Adipocyte (in vitro differentiated cells): ENCODE measurements around the gene ZBTB20.

Source experiments
- DNase-seq: peaks from one replicate; pipeline ENCODE4 v3.0.0-alpha.2; 2015; ENCODE audit warnings: low read depth
- H3K27me3 ChIP-seq: replicated peaks from 2 replicates; pipeline ENCODE4 v1.7.0; 2013; ENCODE audit warnings: mild to moderate bottlenecking, low read length, moderate library complexity; ENCODE audit not compliant: control insufficient read depth, insufficient read depth
- H3K36me3 ChIP-seq: 2 replicates; pipeline ENCODE4 v1.7.0; 2013; ENCODE audit warnings: low read length, mild to moderate bottlenecking, moderate library complexity; ENCODE audit not compliant: control insufficient read depth, insufficient read depth, severe bottlenecking
- H3K4me1 ChIP-seq: 2 replicates; pipeline ENCODE4 v1.7.0; 2013; ENCODE audit warnings: mild to moderate bottlenecking, low read length, moderate library complexity; ENCODE audit not compliant: control insufficient read depth, insufficient read depth
- H3K4me3 ChIP-seq: 2 replicates; pipeline ENCODE4 v1.7.0; 2013; ENCODE audit warnings: mild to moderate bottlenecking, low read length, moderate library complexity
- H3K9ac ChIP-seq: 2 replicates; pipeline ENCODE4 v1.7.0; 2013; ENCODE audit warnings: mild to moderate bottlenecking, low read length, moderate library complexity
- H3K9me3 ChIP-seq: 2 replicates; pipeline ENCODE4 v1.7.0; 2013; ENCODE audit warnings: mild to moderate bottlenecking, low read length, moderate library complexity; ENCODE audit not compliant: control insufficient read depth

The ZBTB20 gene

DNA sequence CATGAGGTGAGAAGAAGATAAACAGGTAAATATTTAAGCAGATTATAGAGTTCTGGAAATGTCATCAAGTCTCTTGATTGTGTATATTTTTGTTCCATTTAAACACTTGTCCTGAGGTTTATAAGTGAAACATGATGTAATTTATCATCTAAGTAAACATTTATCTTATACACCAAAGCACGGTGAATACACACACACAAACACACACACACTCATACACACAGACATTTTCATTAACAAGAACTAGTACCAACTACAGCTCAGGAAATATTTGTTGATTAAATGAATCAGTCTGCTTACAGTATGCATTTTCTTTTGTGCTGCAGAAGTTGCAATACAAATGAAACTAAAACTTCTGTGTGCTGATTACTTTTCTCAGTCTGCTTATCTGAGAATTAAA lies 357.3 kb downstream of the ZBTB20 start:
- Histone ChIP-seq H3K9ac (no peak overlapping the region), H3K4me3 (no peak overlapping the region), H3K36me3 (no peaks in the 10 kb centered on the region), H3K9me3 (no peaks in the 10 kb centered on the region), H3K4me1 (no peaks in the 10 kb centered on the region), H3K27me3 (no peaks in the 10 kb centered on the region)
- no peak for DNase-seq

DNA sequence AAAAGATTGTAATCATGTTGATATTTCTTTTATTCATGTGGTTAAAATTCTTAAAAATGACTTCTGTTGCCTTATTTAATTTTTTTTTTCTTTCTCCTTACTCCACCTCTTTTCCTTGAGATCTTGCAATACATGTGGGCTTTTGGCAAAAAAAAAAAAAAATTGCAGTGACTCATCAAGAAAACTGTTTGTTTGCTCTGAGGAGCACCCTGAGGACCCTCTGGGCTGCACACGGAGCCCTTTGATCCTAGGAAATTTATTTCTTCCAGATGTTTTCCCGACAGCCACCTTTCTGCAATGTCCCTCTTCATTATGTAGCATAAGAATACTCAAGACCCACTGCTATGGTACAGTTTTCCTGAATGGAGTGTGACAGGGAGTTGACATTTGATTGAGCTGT lies 371.7 kb downstream of the ZBTB20 start:
- H3K27me3 ChIP-seq: no peaks in the 10 kb centered on the region
- peaks cover 8% of the 10 kb centered on the region for H3K4me1 ChIP-seq
- H3K36me3 ChIP-seq: no peaks in the 10 kb centered on the region
- H3K9ac ChIP-seq: no peak overlapping the region
- peak; percentile 69 for DNase-seq
- peaks cover 24% of the 10 kb centered on the region for H3K9me3 ChIP-seq
- H3K4me3 ChIP-seq: no peak overlapping the region

DNA sequence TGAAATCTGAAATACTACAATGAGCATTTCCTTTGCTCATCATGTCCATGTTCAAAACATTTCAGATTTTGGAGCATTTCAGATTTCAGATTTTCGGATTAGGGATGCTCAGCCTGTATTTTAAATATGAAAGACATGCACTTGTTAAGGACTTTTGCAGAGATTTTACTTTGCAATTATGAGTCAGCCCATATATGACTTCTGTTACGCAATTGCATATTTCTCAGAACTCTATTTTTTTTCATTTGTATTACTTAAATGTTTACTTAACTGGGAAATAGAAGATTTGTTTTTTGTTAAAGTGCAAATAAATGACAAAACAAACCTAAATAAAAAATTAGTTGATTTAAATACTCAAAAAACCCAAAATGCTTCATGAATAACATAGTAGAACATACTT lies 376.2 kb downstream of the ZBTB20 start:
- no peaks in the 10 kb centered on the region for H3K27me3 ChIP-seq
- no peaks in the 10 kb centered on the region for H3K36me3 ChIP-seq
- H3K9me3 ChIP-seq: peaks cover 24% of the 10 kb centered on the region
- peaks cover 8% of the 10 kb centered on the region for H3K4me1 ChIP-seq
- H3K4me3 ChIP-seq: no peak overlapping the region
- no peak overlapping the region for H3K9ac ChIP-seq
- peak; percentile 83 for DNase-seq

DNA sequence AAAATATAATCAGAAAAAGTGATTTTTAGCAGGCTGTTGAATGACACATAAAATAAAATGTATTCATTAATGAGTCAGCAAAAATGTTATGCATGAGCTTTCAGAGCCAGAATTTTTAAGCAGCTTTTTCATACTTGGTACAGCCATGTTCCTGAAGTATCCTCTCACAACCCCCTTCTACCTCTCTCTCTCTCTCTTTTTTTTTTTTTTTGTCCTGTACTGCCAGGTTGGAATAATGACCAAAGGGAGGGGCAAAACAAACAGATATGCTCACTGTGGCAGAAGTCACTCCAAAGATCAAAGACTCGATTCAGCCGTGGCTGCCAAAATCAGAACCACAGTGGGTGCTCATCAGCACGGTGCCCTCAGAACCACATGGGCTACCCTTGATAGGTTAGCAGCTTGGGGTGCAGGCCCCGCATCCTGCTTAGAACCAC lies 383.0 kb downstream of the ZBTB20 start:
- peaks cover 12% of the 10 kb centered on the region for H3K4me1 ChIP-seq
- H3K9me3 ChIP-seq: no peaks in the 10 kb centered on the region
- no peak overlapping the region for H3K9ac ChIP-seq
- no peaks in the 10 kb centered on the region for H3K36me3 ChIP-seq
- no peak overlapping the region for H3K4me3 ChIP-seq
- H3K27me3 ChIP-seq: no peaks in the 10 kb centered on the region
- DNase-seq: peak; percentile 38

DNA sequence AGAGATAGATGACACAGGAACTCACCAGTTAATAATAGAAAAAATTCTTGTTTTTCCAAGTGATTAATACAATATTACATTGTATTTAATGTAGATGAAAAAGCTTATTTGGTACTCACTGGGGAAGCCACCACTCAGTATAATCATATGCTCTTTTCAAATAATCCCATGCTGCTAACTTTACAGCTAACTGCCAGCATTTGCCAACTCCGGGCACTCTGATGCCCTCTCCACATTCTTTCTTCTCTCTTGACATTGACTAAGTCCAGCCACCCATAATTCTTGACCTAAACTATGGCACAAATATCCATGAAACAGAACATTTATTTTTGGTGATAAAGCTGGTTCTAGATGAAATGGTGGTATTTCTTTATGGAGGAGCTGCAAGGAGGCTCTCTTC lies 384.9 kb downstream of the ZBTB20 start:
- Histone ChIP-seq H3K4me3 (no peak overlapping the region), H3K36me3 (no peaks in the 10 kb centered on the region), H3K4me1 (peaks cover 19% of the 10 kb centered on the region), H3K9me3 (no peaks in the 10 kb centered on the region), H3K9ac (no peak overlapping the region), H3K27me3 (no peaks in the 10 kb centered on the region)
- DNase-seq: no peak

DNA sequence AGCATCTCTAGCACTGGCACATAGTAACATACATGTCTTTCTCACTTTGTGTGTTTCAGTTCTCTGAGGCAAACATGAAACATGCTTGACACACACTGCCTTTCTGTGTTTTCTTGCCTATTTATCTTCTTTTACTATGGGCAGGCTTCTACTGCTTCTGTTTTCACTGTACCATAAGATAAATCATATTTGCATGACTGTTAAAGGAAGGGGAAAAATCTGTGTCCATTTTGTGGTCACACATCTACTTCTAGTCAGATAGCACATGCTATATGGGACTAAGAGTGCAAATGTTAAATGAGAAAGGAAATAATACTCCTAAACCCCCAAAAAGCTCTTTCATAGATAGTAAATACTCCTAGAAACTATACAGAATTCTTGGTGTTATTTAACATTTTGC lies 386.4 kb downstream of the ZBTB20 start:
- no peaks in the 10 kb centered on the region for H3K9me3 ChIP-seq
- no peak for DNase-seq

DNA sequence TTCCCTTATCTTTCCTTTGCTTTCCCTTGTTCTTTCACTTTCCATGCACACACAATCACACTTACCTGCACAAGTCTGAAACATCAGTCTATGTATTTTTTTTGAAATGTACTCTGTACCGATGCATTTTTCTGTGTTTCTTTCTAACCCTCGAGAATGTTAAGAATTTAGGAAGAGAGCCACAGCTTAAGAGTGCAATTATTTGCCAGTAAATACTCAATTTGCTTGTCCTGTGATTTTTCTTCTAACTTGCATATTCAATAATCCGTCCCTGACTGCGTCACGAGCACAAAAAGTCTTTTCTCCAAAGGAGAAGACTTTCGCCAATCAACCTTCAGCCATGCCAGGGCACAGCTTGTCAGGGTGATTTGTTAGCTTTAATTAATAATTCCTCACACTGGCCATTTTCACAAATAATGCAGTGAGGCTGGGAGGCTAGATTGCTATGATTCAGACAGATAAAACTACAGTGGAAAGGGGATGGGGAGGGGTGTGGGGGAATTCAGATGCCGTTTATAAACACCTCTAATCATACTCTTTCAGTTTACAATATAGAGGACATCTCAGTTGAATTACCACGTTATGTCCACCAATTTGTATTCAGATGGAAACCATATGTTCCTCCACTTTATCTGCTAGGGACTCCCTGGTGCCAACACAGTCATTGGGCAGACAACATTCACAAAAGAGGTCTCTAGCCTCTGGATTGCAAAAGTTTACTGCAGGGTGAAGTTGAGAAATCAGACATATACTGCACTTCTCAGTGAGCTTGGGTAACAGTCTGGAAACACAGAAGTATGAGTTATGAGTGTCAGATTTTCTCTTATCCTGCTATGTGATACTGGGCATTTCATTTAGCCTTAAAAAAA lies 388.0 kb downstream of the ZBTB20 start:
- Histone ChIP-seq H3K9me3 (no peaks in the 10 kb centered on the region), H3K36me3 (no peaks in the 10 kb centered on the region), H3K4me1 (peaks cover 23% of the 10 kb centered on the region), H3K27me3 (no peaks in the 10 kb centered on the region), H3K9ac (peak overlapping the region; percentile 84), H3K4me3 (peak overlapping the region; percentile 84)
- peak; percentile 92 for DNase-seq

More for the DNA sequence above, 386.4 kb downstream of the ZBTB20 start:
- H3K4me3 ChIP-seq: no peak overlapping the region
- peaks cover 27% of the 10 kb centered on the region for H3K4me1 ChIP-seq
- H3K36me3 ChIP-seq: no peaks in the 10 kb centered on the region
- H3K27me3 ChIP-seq: no peaks in the 10 kb centered on the region
- no peak overlapping the region for H3K9ac ChIP-seq

DNA sequence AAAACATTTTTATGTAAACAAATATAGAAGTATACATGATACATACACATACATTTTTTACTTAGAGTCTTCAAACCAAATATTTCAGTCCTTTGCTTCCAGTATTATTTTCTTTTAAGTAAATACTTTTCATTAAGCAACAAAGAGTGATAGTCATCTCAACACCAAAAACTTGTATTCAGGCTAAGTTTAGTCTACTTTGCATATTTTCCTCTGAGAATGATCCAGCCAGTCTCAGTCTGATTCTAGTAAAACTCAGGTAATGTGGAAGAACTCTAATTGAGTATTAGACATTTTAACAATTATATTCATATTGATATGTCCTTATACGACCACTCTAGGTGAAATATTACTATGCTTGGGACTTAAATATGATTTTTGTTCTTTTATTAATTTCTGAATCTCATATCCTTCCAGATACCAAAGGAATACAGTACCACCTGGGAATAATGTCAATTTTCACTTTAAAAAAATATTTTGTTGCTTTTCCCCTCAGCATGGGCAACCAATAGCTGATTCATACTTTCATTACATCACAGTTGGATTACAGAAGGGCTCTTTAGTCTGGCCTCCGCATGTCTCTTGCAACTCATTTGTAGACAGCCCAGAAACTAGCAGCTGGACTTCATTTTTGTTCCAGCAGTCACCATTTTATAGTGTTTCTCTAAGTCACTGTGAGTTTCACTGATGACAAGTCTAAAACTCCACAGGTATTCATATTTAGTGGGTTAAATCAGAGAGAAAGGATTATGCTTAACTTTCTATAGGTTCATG lies 390.4 kb downstream of the ZBTB20 start:
- Histone ChIP-seq H3K36me3 (no peaks in the 10 kb centered on the region), H3K27me3 (no peaks in the 10 kb centered on the region), H3K9me3 (no peaks in the 10 kb centered on the region), H3K4me1 (peaks cover 20% of the 10 kb centered on the region), H3K4me3 (peak overlapping the region; percentile 84), H3K9ac (peak overlapping the region; percentile 84)
- peak; percentile 45 for DNase-seq

DNA sequence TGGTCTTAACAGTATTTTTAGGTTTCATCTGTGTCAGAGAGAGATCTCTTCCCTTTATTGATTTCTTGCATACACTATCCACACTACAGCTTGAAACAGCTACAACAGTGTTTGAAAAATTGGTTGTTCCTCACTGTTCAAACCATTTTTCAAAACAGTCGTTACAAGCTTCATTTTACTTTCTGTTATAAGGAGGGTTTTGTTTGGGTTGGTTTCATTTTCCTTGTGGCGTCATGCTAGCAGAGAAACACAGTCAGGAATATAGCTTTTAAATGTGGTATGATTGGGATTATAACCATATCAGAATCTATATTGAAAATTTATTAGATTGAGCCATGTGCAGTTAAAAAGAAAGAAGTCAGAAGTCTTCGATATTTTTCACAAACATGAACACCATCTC lies 400.6 kb downstream of the ZBTB20 start:
- H3K36me3 ChIP-seq: no peaks in the 10 kb centered on the region
- peak overlapping the region; percentile 85 for H3K9ac ChIP-seq
- H3K27me3 ChIP-seq: no peaks in the 10 kb centered on the region
- no peak for DNase-seq
- no peaks in the 10 kb centered on the region for H3K9me3 ChIP-seq
- peaks cover 31% of the 10 kb centered on the region for H3K4me1 ChIP-seq
- H3K4me3 ChIP-seq: peak overlapping the region; percentile 81

DNA sequence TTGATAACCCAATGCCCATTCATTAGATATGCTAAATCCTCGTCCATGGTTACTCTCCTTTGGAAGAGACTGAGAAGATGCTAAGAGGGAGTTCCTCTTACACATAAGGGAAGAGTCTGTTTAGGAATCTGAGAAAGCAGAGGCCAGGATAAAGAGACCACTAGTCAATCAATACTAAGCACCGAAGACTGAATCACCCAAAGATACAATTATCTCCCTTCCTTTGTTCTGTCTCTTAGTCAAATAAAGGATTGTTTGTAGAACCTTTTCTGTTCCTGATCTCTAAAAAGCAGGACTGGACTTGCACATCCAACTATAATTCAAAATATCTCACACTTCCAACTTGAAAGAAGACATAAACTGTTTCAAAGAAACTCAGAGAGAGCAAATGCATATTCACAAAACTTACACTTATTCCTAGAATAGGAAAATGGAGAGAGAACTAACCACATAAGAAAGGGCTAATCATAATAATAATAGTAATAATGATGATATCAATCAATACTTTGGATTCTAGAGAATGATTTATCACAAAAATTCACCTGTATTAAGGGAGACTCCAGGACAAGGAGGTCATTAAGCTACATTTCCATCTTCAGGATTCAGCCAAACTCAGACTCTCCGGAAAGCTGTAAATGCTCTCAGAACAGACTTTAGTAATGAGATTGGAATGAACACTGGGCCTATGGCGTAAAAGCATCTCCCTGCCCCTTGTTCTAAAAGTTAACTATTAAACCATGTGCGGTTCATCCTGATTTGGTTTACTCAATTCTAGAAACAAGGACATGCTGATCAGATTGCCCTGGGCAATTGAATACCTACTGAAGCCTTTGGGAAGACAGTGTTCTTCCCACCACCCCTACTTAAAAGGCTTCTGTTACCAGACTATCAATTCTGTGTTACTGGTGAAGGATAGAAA lies 401.5 kb downstream of the ZBTB20 start:
- no peaks in the 10 kb centered on the region for H3K36me3 ChIP-seq
- no peaks in the 10 kb centered on the region for H3K27me3 ChIP-seq
- DNase-seq: peak; percentile 86
- peaks cover 36% of the 10 kb centered on the region for H3K4me1 ChIP-seq
- H3K9me3 ChIP-seq: no peaks in the 10 kb centered on the region
- peak overlapping the region; percentile 85 for H3K9ac ChIP-seq
- H3K4me3 ChIP-seq: peak overlapping the region; percentile 81
